Muscle of leg (tissue), 11 donors: Measurements from ENCODE around the gene FGF7. TPM values are rescaled to one million over a fixed set of nuclear protein-coding genes. Genes with fewer than 3 reads are reported as not detected.

Experiments
- DNase-seq: peaks from one replicate; pipeline ENCODE4 v3.0.0; 2013
- H3K27ac ChIP-seq: one replicate; pipeline ENCODE4 v1.5.1; 2013; ENCODE audit warnings: mild to moderate bottlenecking, low read length, control low read depth
- H3K27me3 ChIP-seq: one replicate; pipeline ENCODE4 v1.6.1; 2013; ENCODE audit warnings: low read length; ENCODE audit not compliant: control insufficient read depth, insufficient read depth
- H3K36me3 ChIP-seq: one replicate; pipeline ENCODE4 v1.6.1; 2013; ENCODE audit warnings: low read length; ENCODE audit not compliant: control insufficient read depth, insufficient read depth
- H3K4me1 ChIP-seq: one replicate; pipeline ENCODE4 v1.6.1; 2013; ENCODE audit warnings: low read length; ENCODE audit not compliant: control insufficient read depth, insufficient read depth
- H3K4me3 ChIP-seq: one replicate; pipeline ENCODE4 v1.5.1; 2013; ENCODE audit warnings: low read length, control low read depth
- H3K9me3 ChIP-seq: replicated peaks from 2 replicates; pipeline ENCODE4 v1.6.1; 2013; ENCODE audit warnings: low read depth, low read length; ENCODE audit not compliant: control insufficient read depth
- WGBS: methylation state at CpG from one replicate; pipeline ENCODE4 v1.1.5; 2013; ENCODE audit warnings: missing lambda C conversion rate; ENCODE audit not compliant: insufficient coverage; 5-methylcytosine and 5-hydroxymethylcytosine counted together
- polyA plus RNA-seq, 8 donors: library from polyadenylated mRNA; unstranded; fragments of 120-200 nt; gene quantifications; one replicate each; pipeline versions ENCODE4 v1.2.1 to v1.2.3, GENCODE V29; 2013; ENCODE audit warnings: inconsistent platforms in 1 of 8, low replicate concordance in 1 of 8; ENCODE audit not compliant: insufficient read length in 8 of 8, insufficient read depth in 1 of 8
- total RNA-seq: library from RNA; stranded (reverse); fragments of 120-200 nt; gene quantifications from one replicate; pipeline ENCODE4 v1.2.4, GENCODE V29; 2013

FGF7 gene
- total and polyA plus RNA-seq, 9 donors: 14.0 to 44.4 (median 28.4) TPM

GRCh38 chr15:49410641-49411040 lies 12.4 kb upstream of the FGF7 start:
- H3K4me3 ChIP-seq: no peak overlapping the region
- no peaks in the 10 kb centered on the region for H3K9me3 ChIP-seq
- H3K36me3 ChIP-seq: no peaks in the 10 kb centered on the region
- no peaks in the 10 kb centered on the region for H3K4me1 ChIP-seq
- peak overlapping the region; percentile 47 for H3K27ac ChIP-seq
- DNase-seq: peak; percentile 85
- H3K27me3 ChIP-seq: no peaks in the 10 kb centered on the region

DNA sequence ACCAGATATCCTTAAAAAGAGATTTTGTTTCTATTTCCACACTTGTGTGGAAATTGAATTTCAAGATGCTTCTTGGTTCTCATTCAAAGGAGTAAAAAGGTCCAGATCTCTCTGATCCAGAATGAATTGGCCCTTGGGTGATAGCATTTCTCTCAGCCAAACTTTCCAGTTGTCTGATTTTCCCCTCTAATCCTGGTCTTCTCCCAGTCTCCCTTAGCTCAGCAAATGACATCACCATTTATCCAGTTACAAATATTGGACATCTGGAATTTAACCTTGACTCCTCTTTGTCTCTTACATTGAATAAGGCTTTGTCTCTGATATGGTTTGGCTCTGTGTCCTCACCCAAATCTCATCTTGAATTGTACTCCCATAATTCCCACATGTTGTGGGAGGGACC lies 10.2 kb upstream of the FGF7 start:
- DNase-seq: peak; percentile 94
- Histone ChIP-seq H3K9me3 (peaks cover 3% of the 10 kb centered on the region), H3K27me3 (no peaks in the 10 kb centered on the region), H3K4me1 (no peaks in the 10 kb centered on the region), H3K27ac (peak overlapping the region; percentile 53), H3K36me3 (no peaks in the 10 kb centered on the region), H3K4me3 (no peak overlapping the region)

DNA sequence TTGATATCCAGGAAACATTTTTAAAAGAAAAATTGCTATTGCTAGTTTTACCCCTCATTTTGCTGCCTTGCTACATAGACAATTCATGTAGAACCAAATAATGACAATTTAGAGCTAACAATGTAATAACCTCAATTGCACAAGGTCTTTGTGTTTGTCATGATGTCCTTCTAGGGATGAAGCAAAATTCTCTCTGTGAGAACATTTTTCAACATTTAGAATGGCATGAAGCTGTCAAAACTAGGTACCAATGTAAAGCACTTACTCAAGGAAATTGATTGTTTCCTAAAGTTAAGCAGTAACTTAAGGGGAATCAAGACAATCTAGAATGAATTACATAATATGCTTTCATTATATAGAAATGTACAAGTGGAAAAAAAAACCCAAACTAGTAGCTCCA lies 7.9 kb upstream of the FGF7 start:
- H3K36me3 ChIP-seq: no peaks in the 10 kb centered on the region
- H3K9me3 ChIP-seq: peaks cover 3% of the 10 kb centered on the region
- no peak for DNase-seq
- H3K27ac ChIP-seq: no peak overlapping the region
- no peaks in the 10 kb centered on the region for H3K4me1 ChIP-seq
- no peak overlapping the region for H3K4me3 ChIP-seq
- no peaks in the 10 kb centered on the region for H3K27me3 ChIP-seq

DNA sequence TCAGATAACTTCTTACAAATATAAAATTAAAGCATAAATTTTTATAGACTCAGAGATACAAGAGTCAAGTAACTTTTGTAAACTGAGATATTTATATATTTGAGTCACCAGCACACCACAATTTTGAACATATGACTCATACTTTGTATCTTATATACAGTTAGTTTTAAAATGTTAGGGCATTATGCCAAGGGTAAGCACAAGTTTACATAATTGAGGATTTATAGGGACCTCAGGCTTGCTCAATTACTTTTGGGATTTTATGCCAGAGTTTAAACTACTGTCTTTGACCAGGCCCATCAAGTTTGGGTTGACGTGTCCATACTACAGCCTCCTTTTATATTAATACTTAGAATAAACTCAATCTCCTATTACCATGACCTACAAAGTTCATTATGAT lies 7.4 kb upstream of the FGF7 start:
- WGBS: 56% methylated on average over 1 of the region's 1 CpG
- no peak for DNase-seq

DNA sequence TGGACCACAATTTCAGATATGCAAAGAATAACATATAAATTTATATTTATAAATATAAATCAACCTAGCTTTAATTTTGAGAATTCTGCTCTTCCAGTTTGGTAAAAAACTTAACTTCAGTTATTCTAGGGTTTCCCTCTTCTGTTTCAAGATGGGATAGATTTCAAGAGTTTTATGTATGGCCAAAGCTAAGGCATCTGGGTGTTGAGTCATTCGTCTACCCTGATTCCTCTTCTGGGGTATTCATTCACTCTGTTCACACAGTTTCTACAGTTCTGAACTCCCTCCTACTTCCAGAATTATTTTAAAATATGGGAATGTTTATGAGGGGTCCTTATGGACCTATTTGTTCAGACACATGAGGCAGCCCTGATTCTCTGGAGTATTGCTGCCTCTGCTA lies 4.2 kb upstream of the FGF7 start:
- no CpG with 5 or more reads among the region's 1 CpG for WGBS
- no peaks in the 10 kb centered on the region for H3K27me3 ChIP-seq
- H3K4me1 ChIP-seq: no peaks in the 10 kb centered on the region
- H3K4me3 ChIP-seq: no peak overlapping the region
- H3K36me3 ChIP-seq: no peaks in the 10 kb centered on the region
- no peak overlapping the region for H3K27ac ChIP-seq
- DNase-seq: no peak
- H3K9me3 ChIP-seq: peaks cover 3% of the 10 kb centered on the region

More for the DNA sequence above, 7.4 kb upstream of the FGF7 start:
- Histone ChIP-seq H3K4me3 (no peak overlapping the region), H3K27me3 (no peaks in the 10 kb centered on the region), H3K9me3 (peaks cover 3% of the 10 kb centered on the region), H3K27ac (no peak overlapping the region), H3K4me1 (no peaks in the 10 kb centered on the region), H3K36me3 (no peaks in the 10 kb centered on the region)

DNA sequence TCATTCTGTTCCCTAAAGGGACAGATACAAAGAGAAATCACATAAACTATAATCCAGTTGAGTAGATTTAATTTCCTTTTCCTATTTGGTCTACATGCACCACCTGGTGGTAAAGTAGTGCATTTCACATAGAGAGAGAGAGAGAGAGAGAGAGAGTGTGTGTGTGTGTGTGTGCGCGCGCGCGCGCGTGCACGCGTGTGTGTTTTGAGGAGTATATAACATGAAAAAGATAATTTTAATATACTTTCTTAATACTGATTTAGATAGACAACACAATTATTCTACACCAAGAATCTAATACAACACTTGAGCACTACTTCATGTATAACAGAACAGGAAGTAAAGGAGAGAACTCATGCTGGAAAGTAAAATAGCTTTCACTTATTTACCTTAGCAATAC lies 1.1 kb upstream of the FGF7 start:
- Histone ChIP-seq H3K4me3 (peak overlapping the region; percentile 20), H3K9me3 (peaks cover 2% of the 10 kb centered on the region), H3K27me3 (no peaks in the 10 kb centered on the region), H3K36me3 (no peaks in the 10 kb centered on the region), H3K4me1 (no peaks in the 10 kb centered on the region), H3K27ac (peak overlapping the region; percentile 83)
- WGBS: no CpG with 5 or more reads among the region's 9 CpGs
- peak; percentile 89 for DNase-seq

DNA sequence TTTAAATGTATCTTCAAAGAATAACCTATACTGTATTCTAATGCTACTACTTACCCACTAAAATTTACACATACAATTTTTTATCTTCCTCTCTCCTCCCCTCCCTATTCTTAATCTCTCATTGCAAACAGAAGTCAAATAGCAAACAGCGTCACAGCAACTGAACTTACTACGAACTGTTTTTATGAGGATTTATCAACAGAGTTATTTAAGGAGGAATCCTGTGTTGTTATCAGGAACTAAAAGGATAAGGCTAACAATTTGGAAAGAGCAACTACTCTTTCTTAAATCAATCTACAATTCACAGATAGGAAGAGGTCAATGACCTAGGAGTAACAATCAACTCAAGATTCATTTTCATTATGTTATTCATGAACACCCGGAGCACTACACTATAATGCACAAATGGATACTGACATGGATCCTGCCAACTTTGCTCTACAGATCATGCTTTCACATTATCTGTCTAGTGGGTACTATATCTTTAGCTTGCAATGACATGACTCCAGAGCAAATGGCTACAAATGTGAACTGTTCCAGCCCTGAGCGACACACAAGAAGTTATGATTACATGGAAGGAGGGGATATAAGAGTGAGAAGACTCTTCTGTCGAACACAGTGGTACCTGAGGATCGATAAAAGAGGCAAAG lies 984 bp downstream of the FGF7 start:
- Histone ChIP-seq H3K9me3 (no peaks in the 10 kb centered on the region), H3K4me3 (peak overlapping the region; percentile 41), H3K36me3 (no peaks in the 10 kb centered on the region), H3K27ac (peak overlapping the region; percentile 83), H3K4me1 (no peaks in the 10 kb centered on the region), H3K27me3 (no peaks in the 10 kb centered on the region)
- WGBS: 17% methylated on average over 2 of the region's 6 CpGs
- DNase-seq: peak; percentile 59

- no peaks in the 10 kb centered on the region for H3K36me3 ChIP-seq
- no peaks in the 10 kb centered on the region for H3K9me3 ChIP-seq
- no peak for DNase-seq
- peak overlapping the region; percentile 41 for H3K4me3 ChIP-seq
- no CpG with 5 or more reads among the region's 1 CpG for WGBS
- H3K27ac ChIP-seq: no peak overlapping the region
- H3K4me1 ChIP-seq: no peaks in the 10 kb centered on the region
- no peaks in the 10 kb centered on the region for H3K27me3 ChIP-seq
Measured at GRCh38 chr15:49424954-49425353, 1.9 kb downstream of the FGF7 start.

GRCh38 chr15:49427372-49427771 lies 4.3 kb downstream of the FGF7 start:
- H3K4me3 ChIP-seq: no peak overlapping the region
- no peaks in the 10 kb centered on the region for H3K4me1 ChIP-seq
- no peak overlapping the region for H3K27ac ChIP-seq

DNA sequence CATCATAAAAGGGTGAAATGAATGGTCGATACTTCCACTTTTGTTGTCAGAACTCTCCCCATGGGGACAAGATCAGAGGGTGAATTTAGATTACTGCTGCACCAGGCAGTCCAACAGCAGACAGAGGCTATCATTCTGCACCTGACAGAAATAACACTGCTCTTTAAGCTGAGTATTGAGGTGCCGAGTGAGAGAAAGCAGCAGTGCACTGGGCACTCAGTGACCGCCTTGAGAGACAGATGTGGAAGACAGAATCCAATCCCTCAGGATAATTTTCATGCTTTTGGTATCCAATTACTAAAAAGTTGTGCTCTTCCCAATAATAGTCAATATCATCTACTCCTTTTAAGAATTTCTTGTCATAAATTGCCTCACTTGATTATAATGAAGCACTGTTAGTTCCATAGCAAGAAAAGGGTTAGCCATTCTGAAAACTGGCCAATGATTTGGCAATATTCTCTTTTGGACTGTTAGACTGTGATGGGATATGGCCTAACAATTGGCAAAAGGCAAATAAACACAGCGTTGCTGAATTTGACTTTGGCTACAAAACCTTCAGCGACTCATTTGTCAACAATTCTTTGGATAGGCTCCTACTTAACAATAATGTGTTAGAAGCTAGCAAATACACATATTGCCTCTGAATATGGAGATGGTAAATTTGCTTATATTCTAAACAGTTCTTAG lies 5.5 kb downstream of the FGF7 start:
- no peaks in the 10 kb centered on the region for H3K4me1 ChIP-seq
- no peaks in the 10 kb centered on the region for H3K27me3 ChIP-seq
- no peak overlapping the region for H3K27ac ChIP-seq
- no peak overlapping the region for H3K4me3 ChIP-seq
- DNase-seq: peak; percentile 82
- WGBS: 70% methylated on average over 2 of the region's 5 CpGs
- H3K9me3 ChIP-seq: no peaks in the 10 kb centered on the region
- H3K36me3 ChIP-seq: no peaks in the 10 kb centered on the region

More at GRCh38 chr15:49427372-49427771, 4.3 kb downstream of the FGF7 start:
- H3K36me3 ChIP-seq: no peaks in the 10 kb centered on the region
- H3K27me3 ChIP-seq: no peaks in the 10 kb centered on the region
- DNase-seq: no peak
- H3K9me3 ChIP-seq: no peaks in the 10 kb centered on the region

DNA sequence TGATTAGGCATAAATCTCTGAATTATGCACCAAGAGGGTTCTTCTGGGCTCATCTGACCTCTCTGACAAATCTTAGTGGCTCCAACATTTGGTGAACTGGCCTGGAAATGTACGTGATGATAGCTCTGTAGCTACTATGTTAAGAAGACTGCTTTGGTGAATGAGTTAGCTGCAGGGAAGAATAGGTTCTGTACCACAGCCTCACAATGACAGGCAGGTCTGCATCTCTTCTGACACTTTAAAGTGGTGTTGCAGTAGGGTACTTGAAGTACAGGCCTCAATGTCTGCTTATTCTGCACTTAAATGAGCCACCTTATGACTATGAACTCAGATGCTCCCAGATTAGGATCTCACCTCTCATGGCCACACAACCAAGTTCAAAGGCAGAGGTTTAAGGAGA lies 7.0 kb downstream of the FGF7 start:
- no peak for DNase-seq
- no peaks in the 10 kb centered on the region for H3K27me3 ChIP-seq
- no peaks in the 10 kb centered on the region for H3K36me3 ChIP-seq
- 75% methylated on average over 1 of the region's 1 CpG for WGBS
- H3K9me3 ChIP-seq: no peaks in the 10 kb centered on the region
- H3K4me3 ChIP-seq: no peak overlapping the region
- no peaks in the 10 kb centered on the region for H3K4me1 ChIP-seq
- H3K27ac ChIP-seq: no peak overlapping the region
